ENCODE measurements around the gene MRPL18. TPM values are rescaled to one million over a fixed set of nuclear protein-coding genes. Genes with fewer than 3 reads are reported as not detected.
"Not testable (repeated sequence)": the region's sequence is repeated elsewhere in the genome, so short reads cannot be mapped to it uniquely, and the experiment has no call there.

Gene MRPL18
- total RNA-seq: 76.2 TPM
- polyA plus RNA-seq (ENCODE audit: insufficient read depth in 1 of 8, insufficient read length in 8 of 8, low replicate concordance in 1 of 8): 10 to 100 TPM; 66.7 to 80.2 (median 74.5) TPM
- long read RNA-seq, donor 1, transcript MRPL18-201 (4 exons, 978 nt): major isoform, 20 of 20 reads
- long read RNA-seq, donor 1, partial matches to known transcripts: 0 of 20 reads
- long read RNA-seq, donor 1, other reads (novel, unspliced or antisense): 0 of 20 reads
- long read RNA-seq, donor 2, partial matches to known transcripts: 0 of 1 reads
- long read RNA-seq, donor 2, other reads (novel, unspliced or antisense): 0 of 1 reads
- long read RNA-seq, donor 3, transcript MRPL18-201 (4 exons, 978 nt): major isoform, 37 of 48 reads
- long read RNA-seq, donor 3, partial matches to known transcripts: 0 of 48 reads
- long read RNA-seq, donor 3, other reads (novel, unspliced or antisense): 9 of 48 reads
- long read RNA-seq, donor 4, transcript MRPL18-201 (4 exons, 978 nt): major isoform, 17 of 26 reads
- long read RNA-seq, donor 4, partial matches to known transcripts: 0 of 26 reads
- long read RNA-seq, donor 4, other reads (novel, unspliced or antisense): 9 of 26 reads
- long read RNA-seq, donor 5, transcript MRPL18-201 (4 exons, 978 nt): major isoform, 68 of 104 reads
- long read RNA-seq, donor 5, partial matches to known transcripts: 6 of 104 reads
- long read RNA-seq, donor 5, other reads (novel, unspliced or antisense): 26 of 104 reads
- long read RNA-seq, donor 6, transcript MRPL18-201 (4 exons, 978 nt): major isoform, 68 of 100 reads
- long read RNA-seq, donor 6, partial matches to known transcripts: 9 of 100 reads
- long read RNA-seq, donor 6, other reads (novel, unspliced or antisense): 23 of 100 reads
- long read RNA-seq, donor 7, transcript MRPL18-201 (4 exons, 978 nt): major isoform, 32 of 58 reads
- long read RNA-seq, donor 7, partial matches to known transcripts: 6 of 58 reads
- long read RNA-seq, donor 7, other reads (novel, unspliced or antisense): 19 of 58 reads
- long read RNA-seq, donor 8, transcript MRPL18-201 (4 exons, 978 nt): major isoform, 32 of 52 reads
- long read RNA-seq, donor 8, partial matches to known transcripts: 9 of 52 reads
- long read RNA-seq, donor 8, other reads (novel, unspliced or antisense): 10 of 52 reads
- long read RNA-seq, donor 9, transcript MRPL18-201 (4 exons, 978 nt): major isoform, 30 of 39 reads
- long read RNA-seq, donor 9, partial matches to known transcripts: 0 of 39 reads
- long read RNA-seq, donor 9, other reads (novel, unspliced or antisense): 9 of 39 reads
- long read RNA-seq, donor 10, transcript MRPL18-201 (4 exons, 978 nt): major isoform, 44 of 60 reads
- long read RNA-seq, donor 10, partial matches to known transcripts: 0 of 60 reads
- long read RNA-seq, donor 10, other reads (novel, unspliced or antisense): 15 of 60 reads
- long read RNA-seq, donor 11, transcript MRPL18-201 (4 exons, 978 nt): major isoform, 39 of 50 reads
- long read RNA-seq, donor 11, partial matches to known transcripts: 0 of 50 reads
- long read RNA-seq, donor 11, other reads (novel, unspliced or antisense): 11 of 50 reads

DNA sequence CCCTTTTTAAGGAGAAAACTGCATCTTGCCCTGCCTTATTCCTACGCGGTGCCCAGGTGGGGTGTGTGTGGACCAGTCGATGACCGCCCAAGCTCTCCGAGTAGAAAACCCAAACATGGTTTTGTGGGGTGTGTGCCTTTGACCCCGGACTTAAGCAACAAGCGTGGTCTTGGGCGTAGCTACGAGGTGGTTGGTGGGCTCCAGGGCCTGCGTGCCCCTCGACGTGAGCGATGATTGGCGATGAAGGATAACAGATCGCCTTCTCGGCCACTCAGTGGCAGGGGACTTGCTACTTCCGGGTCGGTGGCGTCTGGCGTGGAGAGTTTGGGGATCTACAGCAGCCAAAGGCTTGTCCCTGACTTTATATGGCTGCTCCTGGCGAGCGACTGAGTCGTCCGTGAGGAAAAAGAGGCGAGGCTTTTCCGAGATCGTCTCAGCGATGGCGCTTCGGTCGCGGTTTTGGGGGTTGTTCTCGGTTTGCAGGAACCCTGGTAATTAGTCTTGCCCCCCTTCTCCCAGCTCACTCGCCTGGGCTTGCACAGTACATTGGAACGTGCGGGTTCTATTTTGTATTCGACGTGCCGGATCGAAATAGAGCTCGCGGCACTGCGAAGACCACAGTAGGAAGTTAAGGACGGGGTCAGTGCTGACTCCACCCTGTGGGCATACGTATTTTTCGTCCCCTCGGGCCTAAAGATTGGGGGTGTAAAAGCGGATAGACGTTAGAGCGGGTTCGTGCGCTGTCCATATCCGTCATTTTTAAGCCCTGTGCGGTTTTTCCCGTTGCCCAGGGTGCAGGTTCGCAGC, at the start of gene MRPL18:
Gene MRPL18 (plus strand): TSS at position 319 of the 807 bp plus-strand sequence. CDS start 121 bp downstream, at position 440.
- Histone ChIP-seq H3K36me3 (ENCODE audit: control insufficient read depth, insufficient read depth, low read length) (peaks cover 22% of the 10 kb centered on the region), H3K27me3 (ENCODE audit: control insufficient read depth, insufficient read depth, low read length) (no peaks in the 10 kb centered on the region), H3K4me3 (ENCODE audit: low read length) (peak within 1 kb of the TSS; percentile 96), H3K9me3 (replicated peaks; ENCODE audit: control insufficient read depth, low read depth, low read length) (no peaks in the 10 kb centered on the region), H3K27ac (ENCODE audit: low read length) (peak within 1 kb of the TSS; percentile 100), H3K4me1 (ENCODE audit: control insufficient read depth, insufficient read depth, low read length) (peaks cover 13% of the 10 kb centered on the region)
- WGBS (ENCODE audit: insufficient coverage): under 1% methylated on average over 52 of the region's 56 CpGs
- peak; percentile 99 for DNase-seq

DNA sequence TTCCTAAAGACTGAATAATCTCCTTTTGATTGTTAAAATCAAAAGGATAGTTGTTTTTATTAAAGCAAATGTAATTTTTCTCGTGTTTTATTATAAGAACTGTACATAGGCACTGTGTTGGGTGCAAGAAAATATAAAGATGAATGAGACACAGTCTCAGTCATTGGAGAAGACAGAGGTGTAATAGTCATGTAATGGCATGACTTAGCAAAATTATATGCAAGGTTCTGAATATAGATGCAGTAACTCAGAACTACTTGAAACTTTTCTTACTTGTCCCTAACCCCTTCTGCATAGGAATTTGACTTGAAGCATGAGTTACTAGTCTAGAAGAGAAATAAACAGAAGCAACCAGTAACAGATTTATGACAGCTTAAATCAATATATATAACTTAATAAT, 48.1 kb upstream of the MRPL18 start:
- no CpG with 5 or more reads among the region's 1 CpG for WGBS (ENCODE audit: insufficient coverage)

DNA sequence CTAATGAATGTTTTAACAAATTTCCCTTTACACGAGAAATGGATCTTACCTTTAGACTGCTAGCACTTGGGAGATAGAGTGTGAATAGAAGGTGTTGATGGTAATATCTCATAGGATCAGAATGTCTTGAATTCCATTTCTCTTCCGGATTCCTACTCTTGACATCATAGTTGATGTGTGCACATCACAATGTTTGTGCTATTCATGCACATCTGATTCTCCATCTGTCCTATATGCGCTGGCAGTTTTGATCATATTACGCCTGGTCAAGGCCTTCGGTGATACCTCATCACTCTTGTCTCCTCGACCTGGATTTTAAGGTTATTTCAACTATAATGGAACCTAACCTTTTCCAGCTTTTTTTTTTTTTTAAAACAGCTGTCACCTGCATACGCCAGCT, 45.2 kb upstream of the MRPL18 start:
- WGBS (ENCODE audit: insufficient coverage): 88% methylated on average over 5 of the region's 7 CpGs
- no peak overlapping the region for H3K27ac ChIP-seq (ENCODE audit: low read length)

More for the DNA sequence above, 48.1 kb upstream of the MRPL18 start:
- Histone ChIP-seq H3K4me1 (ENCODE audit: control insufficient read depth, insufficient read depth, low read length) (no peaks in the 10 kb centered on the region), H3K27ac (ENCODE audit: low read length) (no peak overlapping the region), H3K9me3 (replicated peaks; ENCODE audit: control insufficient read depth, low read depth, low read length) (no peaks in the 10 kb centered on the region), H3K27me3 (ENCODE audit: control insufficient read depth, insufficient read depth, low read length) (no peaks in the 10 kb centered on the region), H3K4me3 (ENCODE audit: low read length) (no peak overlapping the region), H3K36me3 (ENCODE audit: control insufficient read depth, insufficient read depth, low read length) (peaks cover 46% of the 10 kb centered on the region)
- DNase-seq: no peak

DNA sequence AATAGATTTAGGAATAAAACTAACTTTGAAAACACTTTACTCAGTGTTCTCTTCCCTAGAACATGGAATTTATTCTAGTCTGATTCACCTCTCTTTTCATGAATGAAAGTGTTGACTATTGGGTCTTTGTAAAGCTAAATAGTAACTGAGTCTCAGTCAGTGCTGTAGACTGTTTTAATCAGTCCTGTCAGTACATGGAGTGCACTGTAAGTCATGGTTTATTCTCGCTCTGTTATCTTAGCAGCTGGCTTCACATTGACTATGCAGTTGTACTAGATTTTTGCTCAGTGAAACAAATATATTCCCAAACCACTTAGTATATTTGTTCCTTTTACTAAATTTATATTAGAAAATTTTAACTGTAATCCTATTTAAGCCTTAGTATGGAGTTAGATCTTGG, 43.5 kb upstream of the MRPL18 start:
- H3K27ac ChIP-seq (ENCODE audit: low read length): no peak overlapping the region
- H3K4me1 ChIP-seq (ENCODE audit: control insufficient read depth, insufficient read depth, low read length): no peaks in the 10 kb centered on the region
- no peaks in the 10 kb centered on the region for H3K27me3 ChIP-seq (ENCODE audit: control insufficient read depth, insufficient read depth, low read length)
- H3K36me3 ChIP-seq (ENCODE audit: control insufficient read depth, insufficient read depth, low read length): peaks cover 45% of the 10 kb centered on the region
- no CpG with 5 or more reads among the region's 1 CpG for WGBS (ENCODE audit: insufficient coverage)
- no peaks in the 10 kb centered on the region for H3K9me3 ChIP-seq (replicated peaks; ENCODE audit: control insufficient read depth, low read depth, low read length)
- H3K4me3 ChIP-seq (ENCODE audit: low read length): no peak overlapping the region
- no peak for DNase-seq

More for the DNA sequence above, 45.2 kb upstream of the MRPL18 start:
- H3K9me3 ChIP-seq (replicated peaks; ENCODE audit: control insufficient read depth, low read depth, low read length): no peaks in the 10 kb centered on the region
- H3K36me3 ChIP-seq (ENCODE audit: control insufficient read depth, insufficient read depth, low read length): peaks cover 48% of the 10 kb centered on the region
- H3K27me3 ChIP-seq (ENCODE audit: control insufficient read depth, insufficient read depth, low read length): no peaks in the 10 kb centered on the region
- no peak for DNase-seq
- no peaks in the 10 kb centered on the region for H3K4me1 ChIP-seq (ENCODE audit: control insufficient read depth, insufficient read depth, low read length)
- no peak overlapping the region for H3K4me3 ChIP-seq (ENCODE audit: low read length)

DNA sequence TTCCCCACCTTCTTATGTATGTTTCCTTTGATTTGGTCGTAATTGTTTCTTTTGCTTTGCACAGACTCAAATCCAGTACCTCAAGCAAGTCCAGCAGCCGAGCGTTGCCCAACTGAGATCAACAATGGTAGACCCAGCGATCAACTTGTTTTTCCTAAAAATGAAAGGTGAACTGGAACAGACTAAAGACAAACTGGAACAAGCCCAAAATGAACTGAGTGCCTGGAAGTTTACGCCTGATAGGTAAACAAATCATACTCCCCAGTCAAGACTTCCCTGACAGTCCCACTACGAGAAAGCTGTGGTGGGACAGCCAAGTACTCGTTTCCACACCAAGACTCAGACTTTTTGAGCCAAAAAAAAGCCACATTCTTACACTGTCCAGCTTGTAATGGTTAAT, 42.1 kb upstream of the MRPL18 start:
- H3K4me3 ChIP-seq (ENCODE audit: low read length); H3K9me3 ChIP-seq (replicated peaks; ENCODE audit: control insufficient read depth, low read depth, low read length); DNase-seq; H3K27ac ChIP-seq (ENCODE audit: low read length); H3K27me3 ChIP-seq (ENCODE audit: control insufficient read depth, insufficient read depth, low read length); H3K4me1 ChIP-seq (ENCODE audit: control insufficient read depth, insufficient read depth, low read length): not testable (repeated sequence)
- peaks cover 41% of the 10 kb centered on the region for H3K36me3 ChIP-seq (ENCODE audit: control insufficient read depth, insufficient read depth, low read length)
- 83% methylated on average over 2 of the region's 7 CpGs for WGBS (ENCODE audit: insufficient coverage)

DNA sequence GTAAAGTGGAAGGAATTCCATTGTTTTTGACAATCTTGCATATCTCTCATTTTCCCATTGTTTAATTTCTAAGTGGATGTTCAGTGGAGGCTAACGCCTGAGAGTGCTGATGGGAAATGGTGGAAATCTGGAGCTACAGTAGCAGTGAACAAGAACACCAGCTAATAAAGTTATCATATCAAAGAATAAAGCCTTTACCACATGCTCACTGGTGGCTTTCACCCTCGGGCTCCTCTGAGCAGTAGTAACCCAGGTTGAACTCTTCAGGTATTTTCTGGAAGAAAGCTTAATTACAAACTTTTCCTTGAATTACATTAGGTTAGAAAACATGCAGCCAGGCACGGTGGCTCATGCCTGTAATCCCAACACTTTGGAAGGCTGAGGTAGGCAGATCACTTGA, 38.8 kb upstream of the MRPL18 start:
- WGBS (ENCODE audit: insufficient coverage): 100% methylated on average over 2 of the region's 3 CpGs
- H3K27me3 ChIP-seq (ENCODE audit: control insufficient read depth, insufficient read depth, low read length): no peaks in the 10 kb centered on the region
- peaks cover 31% of the 10 kb centered on the region for H3K36me3 ChIP-seq (ENCODE audit: control insufficient read depth, insufficient read depth, low read length)
- H3K4me3 ChIP-seq (ENCODE audit: low read length): no peak overlapping the region
- H3K4me1 ChIP-seq (ENCODE audit: control insufficient read depth, insufficient read depth, low read length): no peaks in the 10 kb centered on the region
- DNase-seq: no peak
- H3K27ac ChIP-seq (ENCODE audit: low read length): no peak overlapping the region
- H3K9me3 ChIP-seq (replicated peaks; ENCODE audit: control insufficient read depth, low read depth, low read length): no peaks in the 10 kb centered on the region

DNA sequence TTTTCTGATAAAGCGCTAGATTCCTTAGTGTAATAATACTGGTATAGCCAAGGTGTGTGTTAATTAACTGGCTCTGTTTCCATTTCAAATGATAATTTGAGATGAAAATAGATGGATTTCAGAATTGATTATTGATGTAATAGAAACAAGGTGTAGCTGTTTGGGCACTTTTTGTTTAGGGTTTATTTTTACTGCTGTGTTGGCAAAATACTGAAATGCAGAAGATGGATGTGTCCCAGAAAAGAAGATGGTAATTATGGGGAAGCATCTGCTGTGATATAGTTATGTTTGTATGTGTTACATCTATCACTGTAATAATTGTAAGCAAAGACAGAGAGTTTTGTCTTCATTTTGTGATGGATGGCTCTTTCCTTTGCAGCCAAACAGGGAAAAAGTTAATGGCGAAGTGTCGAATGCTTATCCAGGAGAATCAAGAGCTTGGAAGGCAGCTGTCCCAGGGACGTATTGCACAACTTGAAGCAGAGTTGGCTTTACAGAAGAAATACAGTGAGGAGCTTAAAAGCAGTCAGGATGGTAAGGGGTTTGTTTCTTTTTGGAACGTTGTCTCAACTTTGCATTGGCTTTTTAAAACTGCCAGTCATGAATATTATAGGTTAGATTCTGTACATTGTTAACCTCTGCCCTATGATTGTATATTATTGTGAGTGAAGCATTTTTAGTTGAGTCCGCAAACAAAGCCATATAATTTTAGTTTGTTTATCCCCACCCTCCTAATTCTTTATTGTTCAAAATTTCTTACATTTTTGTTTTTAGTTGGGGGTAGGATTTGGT, 37.0 kb upstream of the MRPL18 start:
- Histone ChIP-seq H3K36me3 (ENCODE audit: control insufficient read depth, insufficient read depth, low read length) (peaks cover 32% of the 10 kb centered on the region), H3K27ac (ENCODE audit: low read length) (no peak overlapping the region), H3K9me3 (replicated peaks; ENCODE audit: control insufficient read depth, low read depth, low read length) (no peaks in the 10 kb centered on the region), H3K4me3 (ENCODE audit: low read length) (no peak overlapping the region), H3K4me1 (ENCODE audit: control insufficient read depth, insufficient read depth, low read length) (no peaks in the 10 kb centered on the region), H3K27me3 (ENCODE audit: control insufficient read depth, insufficient read depth, low read length) (no peaks in the 10 kb centered on the region)
- 83% methylated on average over 3 of the region's 6 CpGs for WGBS (ENCODE audit: insufficient coverage)
- DNase-seq: no peak

DNA sequence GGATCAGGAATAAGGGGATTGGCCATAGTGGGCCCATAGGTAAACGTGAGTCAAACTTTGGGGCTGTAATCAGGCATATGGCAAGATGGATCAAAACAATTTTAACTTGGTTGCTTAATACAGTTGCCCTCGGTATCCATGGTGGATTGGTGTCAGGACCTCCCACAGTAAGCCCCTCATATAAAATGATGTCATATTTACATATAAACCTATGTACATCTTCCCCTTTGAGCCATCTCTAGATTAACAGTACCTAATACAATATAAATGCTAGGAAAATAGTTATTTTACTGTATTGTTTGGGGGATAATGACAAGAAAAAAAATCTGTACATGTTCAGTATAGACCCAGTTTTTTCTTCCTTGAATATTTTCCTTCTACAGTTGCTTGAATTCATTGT, 35.9 kb upstream of the MRPL18 start:
- WGBS (ENCODE audit: insufficient coverage): no CpG with 5 or more reads among the region's 2 CpGs
- no peak overlapping the region for H3K4me3 ChIP-seq (ENCODE audit: low read length)
- H3K27me3 ChIP-seq (ENCODE audit: control insufficient read depth, insufficient read depth, low read length): no peaks in the 10 kb centered on the region
- H3K9me3 ChIP-seq (replicated peaks; ENCODE audit: control insufficient read depth, low read depth, low read length): no peaks in the 10 kb centered on the region
- H3K4me1 ChIP-seq (ENCODE audit: control insufficient read depth, insufficient read depth, low read length): no peaks in the 10 kb centered on the region
- DNase-seq: no peak
- no peak overlapping the region for H3K27ac ChIP-seq (ENCODE audit: low read length)
- peaks cover 36% of the 10 kb centered on the region for H3K36me3 ChIP-seq (ENCODE audit: control insufficient read depth, insufficient read depth, low read length)
